Endothelial cell of umbilical vein (primary cell): ENCODE data around the gene EFCAB3.

Source experiments
- EZH2 ChIP-seq: IDR thresholded peaks from 2 replicates; pipeline ENCODE4 v1.6.1; 2012; ENCODE audit warnings: borderline replicate concordance, low read depth, mild to moderate bottlenecking, moderate library complexity, low read length, inconsistent platforms; ENCODE audit not compliant: severe bottlenecking
- MYC ChIP-seq: IDR thresholded peaks from one replicate; pipeline ENCODE4 v1.6.1; 2011; ENCODE audit warnings: mild to moderate bottlenecking, low read depth, low read length
- POLR2A ChIP-seq: IDR thresholded peaks from 2 replicates; pipeline ENCODE4 v1.6.1; 2012; ENCODE audit warnings: low read depth, mild to moderate bottlenecking, control low read depth, low read length
- POLR2AphosphoS5 ChIP-seq: IDR thresholded peaks from 2 replicates; pipeline ENCODE4 v1.6.1; 2012; ENCODE audit warnings: low read depth, mild to moderate bottlenecking, control low read depth, low read length, moderate library complexity; ENCODE audit not compliant: insufficient read depth
- TF ChIP-seq, protein P1 (sequence below), 2 donors: IDR thresholded peaks; 1 replicate in 1 of 2; 2 replicates in 1 of 2; pipeline ENCODE4 v1.5.1; 2011; ENCODE audit warnings: low read length in 2 of 2, mild to moderate bottlenecking in 2 of 2, moderate library complexity in 2 of 2, control low read depth in 1 of 2, inconsistent platforms in 1 of 2, low read depth in 1 of 2; ENCODE audit not compliant: insufficient read depth in 1 of 2; ENCODE audit errors: extremely low read depth in 1 of 2
- TF ChIP-seq, protein P2 (sequence below): IDR thresholded peaks from 2 replicates; pipeline ENCODE4 v1.6.1; 2011; ENCODE audit not compliant: insufficient read depth, insufficient read length

DNA sequence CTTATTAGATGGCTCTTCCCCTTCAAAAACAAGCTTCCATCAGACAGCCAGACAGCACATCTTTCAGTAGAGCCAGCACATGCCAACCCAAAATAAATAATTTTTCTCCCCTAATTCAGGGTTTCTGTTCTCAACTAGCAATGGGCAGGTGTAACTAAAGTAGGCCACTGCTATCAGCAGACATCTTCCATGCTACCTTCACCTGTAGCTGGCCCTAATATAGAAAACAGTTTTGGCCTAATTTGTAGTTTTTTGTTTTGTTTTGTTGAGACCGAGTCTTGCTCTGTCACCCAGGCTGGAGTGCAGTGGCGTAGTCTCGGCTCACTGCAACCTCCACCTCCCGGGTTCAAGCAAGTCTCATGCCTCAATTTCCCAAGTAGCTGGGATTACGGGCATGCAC, 29.2 kb upstream of the EFCAB3 start:
- TF ChIP-seq EZH2 (no peak), POLR2A (no peak), POLR2AphosphoS5 (no peak), MYC (no peak)
- TF ChIP-seq, protein P1, sequence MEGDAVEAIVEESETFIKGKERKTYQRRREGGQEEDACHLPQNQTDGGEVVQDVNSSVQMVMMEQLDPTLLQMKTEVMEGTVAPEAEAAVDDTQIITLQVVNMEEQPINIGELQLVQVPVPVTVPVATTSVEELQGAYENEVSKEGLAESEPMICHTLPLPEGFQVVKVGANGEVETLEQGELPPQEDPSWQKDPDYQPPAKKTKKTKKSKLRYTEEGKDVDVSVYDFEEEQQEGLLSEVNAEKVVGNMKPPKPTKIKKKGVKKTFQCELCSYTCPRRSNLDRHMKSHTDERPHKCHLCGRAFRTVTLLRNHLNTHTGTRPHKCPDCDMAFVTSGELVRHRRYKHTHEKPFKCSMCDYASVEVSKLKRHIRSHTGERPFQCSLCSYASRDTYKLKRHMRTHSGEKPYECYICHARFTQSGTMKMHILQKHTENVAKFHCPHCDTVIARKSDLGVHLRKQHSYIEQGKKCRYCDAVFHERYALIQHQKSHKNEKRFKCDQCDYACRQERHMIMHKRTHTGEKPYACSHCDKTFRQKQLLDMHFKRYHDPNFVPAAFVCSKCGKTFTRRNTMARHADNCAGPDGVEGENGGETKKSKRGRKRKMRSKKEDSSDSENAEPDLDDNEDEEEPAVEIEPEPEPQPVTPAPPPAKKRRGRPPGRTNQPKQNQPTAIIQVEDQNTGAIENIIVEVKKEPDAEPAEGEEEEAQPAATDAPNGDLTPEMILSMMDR (IDR thresholded peaks at IDR 0.05; ENCODE audit: extremely low read depth in 1 of 2, insufficient read depth in 1 of 2, low read depth in 1 of 2, low read length in 2 of 2), result no peak
- TF ChIP-seq, protein P2, sequence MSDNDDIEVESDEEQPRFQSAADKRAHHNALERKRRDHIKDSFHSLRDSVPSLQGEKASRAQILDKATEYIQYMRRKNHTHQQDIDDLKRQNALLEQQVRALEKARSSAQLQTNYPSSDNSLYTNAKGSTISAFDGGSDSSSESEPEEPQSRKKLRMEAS, result no peak
